ENCODE measurements around the gene NEURL2. TPM values are rescaled to one million over a fixed set of nuclear protein-coding genes. Genes with fewer than 3 reads are reported as not detected.

NEURL2 gene
- total and polyA plus RNA-seq, 4 donors, result 2.0 to 32.9 (median 8.4) TPM

Other genes starting within 250 kb of the NEURL2 start
- not detected for gene WFDC11, start 221.0 kb downstream of the NEURL2 start, total RNA-seq
- not detected for gene WFDC11, start 221.0 kb downstream of the NEURL2 start, polyA plus RNA-seq
- not detected for gene WFDC13, start 189.2 kb downstream of the NEURL2 start, total RNA-seq
- not detected for gene WFDC13, start 189.2 kb downstream of the NEURL2 start, polyA plus RNA-seq
- not detected for gene WFDC10B, start 186.2 kb downstream of the NEURL2 start, total RNA-seq
- 1 to 10 TPM in 1 of 2 donors, not detected in 1; 1.7 TPM for gene WFDC10B, start 186.2 kb downstream of the NEURL2 start, polyA plus RNA-seq
- not detected for gene SPINT4, start 168.9 kb downstream of the NEURL2 start, total RNA-seq
- not detected for gene SPINT4, start 168.9 kb downstream of the NEURL2 start, polyA plus RNA-seq
- gene WFDC3, start 99.3 kb downstream of the NEURL2 start, total RNA-seq, result 1 to 10 TPM; 1.6 to 3.6 TPM
- gene WFDC3, start 99.3 kb downstream of the NEURL2 start, polyA plus RNA-seq, result 1 to 10 TPM in 1 of 2 donors, not detected in 1; 1.9 TPM
- 10 to 100 TPM; 25.8 to 27.8 TPM for gene DNTTIP1, start 99.3 kb downstream of the NEURL2 start, total RNA-seq
- gene DNTTIP1, start 99.3 kb downstream of the NEURL2 start, polyA plus RNA-seq, result 10 to 100 TPM; 29.3 to 30.7 TPM
- gene UBE2C, start 78.6 kb downstream of the NEURL2 start, total RNA-seq, result 1 to 10 TPM; 1.0 to 1.9 TPM
- 1 to 10 TPM in 1 of 2 donors, not detected in 1; 5.0 TPM for gene UBE2C, start 78.6 kb downstream of the NEURL2 start, polyA plus RNA-seq
- gene TNNC2, start 63.9 kb downstream of the NEURL2 start, total RNA-seq, result not detected
- 10 to 100 TPM in 1 of 2 donors, 1 to 10 TPM in 1; 1.9 to 26.3 TPM for gene TNNC2, start 63.9 kb downstream of the NEURL2 start, polyA plus RNA-seq
- 10 to 100 TPM; 36.2 to 57.7 TPM for gene SNX21, start 57.4 kb downstream of the NEURL2 start, total RNA-seq
- gene SNX21, start 57.4 kb downstream of the NEURL2 start, polyA plus RNA-seq, result 100 to 1,000 TPM in 1 of 2 donors, 10 to 100 TPM in 1; 14.9 to 117 TPM
- gene ACOT8, start 33.8 kb downstream of the NEURL2 start, total RNA-seq, result 10 to 100 TPM; 11.2 to 15.8 TPM
- gene ACOT8, start 33.8 kb downstream of the NEURL2 start, polyA plus RNA-seq, result 10 to 100 TPM; 24.3 to 32.5 TPM
- 1 to 10 TPM; 2.5 to 4.5 TPM for gene ZSWIM3, start 33.6 kb downstream of the NEURL2 start, total RNA-seq
- 1 to 10 TPM; 1.5 to 1.7 TPM for gene ZSWIM3, start 33.6 kb downstream of the NEURL2 start, polyA plus RNA-seq
- 1 to 10 TPM; 5.3 to 8.2 TPM for gene ZSWIM1, start 10.0 kb downstream of the NEURL2 start, total RNA-seq
- gene ZSWIM1, start 10.0 kb downstream of the NEURL2 start, polyA plus RNA-seq, result 1 to 10 TPM; 2.9 to 3.4 TPM
- 1 to 10 TPM; 2.9 to 8.6 TPM for gene SPATA25, start 3.6 kb downstream of the NEURL2 start, total RNA-seq
- gene SPATA25, start 3.6 kb downstream of the NEURL2 start, polyA plus RNA-seq, result 1 to 10 TPM in 1 of 2 donors, not detected in 1; 2.3 TPM
- 100 to 1,000 TPM in 1 of 2 donors, 10 to 100 TPM in 1; 83.4 to 140 TPM for gene CTSA, start 127 bp upstream of the NEURL2 start, total RNA-seq
- 100 to 1,000 TPM in 1 of 2 donors, 10 to 100 TPM in 1; 37.9 to 175 TPM for gene CTSA, start 127 bp upstream of the NEURL2 start, polyA plus RNA-seq
- 100 to 1,000 TPM; 113 to 445 TPM for gene PLTP, start 20.9 kb upstream of the NEURL2 start, total RNA-seq
- gene PLTP, start 20.9 kb upstream of the NEURL2 start, polyA plus RNA-seq, result 100 to 1,000 TPM in 1 of 2 donors, 10 to 100 TPM in 1; 80.7 to 103 TPM
- 10 to 100 TPM; 32.5 to 33.3 TPM for gene PCIF1, start 43.5 kb upstream of the NEURL2 start, total RNA-seq
- 10 to 100 TPM; 15.5 to 43.4 TPM for gene PCIF1, start 43.5 kb upstream of the NEURL2 start, polyA plus RNA-seq
- 10 to 100 TPM; 18.4 to 22.7 TPM for gene ZNF335, start 81.0 kb upstream of the NEURL2 start, total RNA-seq
- gene ZNF335, start 81.0 kb upstream of the NEURL2 start, polyA plus RNA-seq, result 10 to 100 TPM in 1 of 2 donors, 1 to 10 TPM in 1; 2.8 to 31.4 TPM
- 1 to 10 TPM; 5.1 to 6.0 TPM for gene MMP9, start 117.7 kb upstream of the NEURL2 start, total RNA-seq
- 1 to 10 TPM in 1 of 2 donors, under 1 TPM in 1; 0.15 to 3.1 TPM for gene MMP9, start 117.7 kb upstream of the NEURL2 start, polyA plus RNA-seq
- 1 to 10 TPM in 1 of 2 donors, under 1 TPM in 1; 0.94 to 2.4 TPM for gene SLC12A5, start 138.0 kb upstream of the NEURL2 start, total RNA-seq
- not detected for gene SLC12A5, start 138.0 kb upstream of the NEURL2 start, polyA plus RNA-seq
- gene NCOA5, start 198.8 kb upstream of the NEURL2 start, total RNA-seq, result 10 to 100 TPM; 18.6 to 23.7 TPM
- 10 to 100 TPM in 1 of 2 donors, 1 to 10 TPM in 1; 8.5 to 10.4 TPM for gene NCOA5, start 198.8 kb upstream of the NEURL2 start, polyA plus RNA-seq
- gene CD40, start 227.1 kb upstream of the NEURL2 start, total RNA-seq, result 10 to 100 TPM; 20.9 to 36.1 TPM
- 10 to 100 TPM in 1 of 2 donors, 1 to 10 TPM in 1; 8.6 to 47.7 TPM for gene CD40, start 227.1 kb upstream of the NEURL2 start, polyA plus RNA-seq

All from aorta (tissue), 4 donors.